Loucy (cell line): Measurements from ENCODE around the gene DDA1.

Experiments
- EZH2phosphoT487 ChIP-seq: fragments of 200-600 bp; IDR thresholded peaks from 2 replicates; pipeline ENCODE4 v1.6.1; 2018; ENCODE audit warnings: antibody characterized with exemption, mild to moderate bottlenecking, moderate library complexity, borderline replicate concordance
- TF ChIP-seq, protein P1 (sequence below): fragments of 200-600 bp; sonication (generic); conservative IDR thresholded peaks from 2 replicates; pipeline ENCODE4 v1.5.1; 2014; ENCODE audit warnings: mild to moderate bottlenecking, antibody characterized with exemption, low read length

DNA sequence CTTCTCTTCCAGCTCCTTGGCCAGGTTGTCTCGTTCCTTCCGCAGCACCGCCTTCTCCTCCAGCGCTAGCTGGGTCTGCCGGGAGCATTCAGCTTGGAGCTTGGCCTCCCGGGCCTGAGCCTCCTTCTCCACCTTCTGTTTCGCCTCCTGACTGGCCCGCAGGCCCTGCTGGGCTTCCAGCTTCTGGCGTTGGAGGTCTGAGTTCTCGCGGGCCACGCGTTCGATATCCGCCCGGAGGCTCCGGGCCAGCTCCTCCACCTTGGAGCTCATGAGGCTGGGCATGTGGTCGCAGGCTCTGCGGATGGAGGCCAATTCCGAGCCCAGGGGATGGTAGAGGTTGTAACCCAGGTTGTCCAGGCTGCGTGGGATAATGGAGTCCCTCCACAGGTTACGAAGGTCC, 56.0 kb downstream of the DDA1 start:
- TF ChIP-seq, protein P1, sequence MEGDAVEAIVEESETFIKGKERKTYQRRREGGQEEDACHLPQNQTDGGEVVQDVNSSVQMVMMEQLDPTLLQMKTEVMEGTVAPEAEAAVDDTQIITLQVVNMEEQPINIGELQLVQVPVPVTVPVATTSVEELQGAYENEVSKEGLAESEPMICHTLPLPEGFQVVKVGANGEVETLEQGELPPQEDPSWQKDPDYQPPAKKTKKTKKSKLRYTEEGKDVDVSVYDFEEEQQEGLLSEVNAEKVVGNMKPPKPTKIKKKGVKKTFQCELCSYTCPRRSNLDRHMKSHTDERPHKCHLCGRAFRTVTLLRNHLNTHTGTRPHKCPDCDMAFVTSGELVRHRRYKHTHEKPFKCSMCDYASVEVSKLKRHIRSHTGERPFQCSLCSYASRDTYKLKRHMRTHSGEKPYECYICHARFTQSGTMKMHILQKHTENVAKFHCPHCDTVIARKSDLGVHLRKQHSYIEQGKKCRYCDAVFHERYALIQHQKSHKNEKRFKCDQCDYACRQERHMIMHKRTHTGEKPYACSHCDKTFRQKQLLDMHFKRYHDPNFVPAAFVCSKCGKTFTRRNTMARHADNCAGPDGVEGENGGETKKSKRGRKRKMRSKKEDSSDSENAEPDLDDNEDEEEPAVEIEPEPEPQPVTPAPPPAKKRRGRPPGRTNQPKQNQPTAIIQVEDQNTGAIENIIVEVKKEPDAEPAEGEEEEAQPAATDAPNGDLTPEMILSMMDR = no peak
- TF ChIP-seq EZH2phosphoT487 = no peak
